AG10803 (cell line): ENCODE measurements around the gene DNASE1.

ENCODE experiments used
- DNase-seq: peaks from one replicate; pipeline ENCODE4 v3.0.0; 2010; ENCODE audit warnings: low read depth
- H3K4me3 ChIP-seq: 2 replicates; pipeline ENCODE4 v1.5.1; 2011; ENCODE audit warnings: mild to moderate bottlenecking, low read length, control low read depth
- TF ChIP-seq, protein P1 (sequence below): conservative IDR thresholded peaks from 2 replicates; pipeline ENCODE4 v1.5.1; 2011; ENCODE audit warnings: mild to moderate bottlenecking, low read length, control low read depth, inconsistent platforms

DNASE1 gene

GRCh38 chr16:3669082-3669481, 14.6 kb downstream of the DNASE1 start:
- no peak for DNase-seq
- TF ChIP-seq, protein P1, sequence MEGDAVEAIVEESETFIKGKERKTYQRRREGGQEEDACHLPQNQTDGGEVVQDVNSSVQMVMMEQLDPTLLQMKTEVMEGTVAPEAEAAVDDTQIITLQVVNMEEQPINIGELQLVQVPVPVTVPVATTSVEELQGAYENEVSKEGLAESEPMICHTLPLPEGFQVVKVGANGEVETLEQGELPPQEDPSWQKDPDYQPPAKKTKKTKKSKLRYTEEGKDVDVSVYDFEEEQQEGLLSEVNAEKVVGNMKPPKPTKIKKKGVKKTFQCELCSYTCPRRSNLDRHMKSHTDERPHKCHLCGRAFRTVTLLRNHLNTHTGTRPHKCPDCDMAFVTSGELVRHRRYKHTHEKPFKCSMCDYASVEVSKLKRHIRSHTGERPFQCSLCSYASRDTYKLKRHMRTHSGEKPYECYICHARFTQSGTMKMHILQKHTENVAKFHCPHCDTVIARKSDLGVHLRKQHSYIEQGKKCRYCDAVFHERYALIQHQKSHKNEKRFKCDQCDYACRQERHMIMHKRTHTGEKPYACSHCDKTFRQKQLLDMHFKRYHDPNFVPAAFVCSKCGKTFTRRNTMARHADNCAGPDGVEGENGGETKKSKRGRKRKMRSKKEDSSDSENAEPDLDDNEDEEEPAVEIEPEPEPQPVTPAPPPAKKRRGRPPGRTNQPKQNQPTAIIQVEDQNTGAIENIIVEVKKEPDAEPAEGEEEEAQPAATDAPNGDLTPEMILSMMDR = no peak
- H3K4me3 ChIP-seq = no peak overlapping the region

DNA sequence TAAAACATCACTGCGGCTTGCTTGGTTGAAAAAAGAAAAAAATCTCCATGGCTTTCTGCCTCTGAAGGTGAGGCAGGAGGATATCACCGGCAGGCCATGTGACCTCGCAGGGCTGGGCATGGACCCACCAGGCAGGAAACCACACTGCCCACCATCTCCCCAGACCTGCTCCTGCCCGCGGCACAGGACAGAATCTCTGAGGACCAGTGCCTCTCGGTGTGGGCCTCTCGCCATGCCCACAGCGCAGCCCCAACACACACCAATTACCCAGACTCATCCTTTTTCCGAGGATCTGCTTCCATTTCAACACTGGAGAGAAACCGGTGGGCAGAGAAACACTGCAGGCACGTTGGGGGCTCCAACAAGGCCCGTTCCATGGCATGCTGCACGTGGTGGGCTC, 16.2 kb downstream of the DNASE1 start:
- DNase-seq = no peak
- TF ChIP-seq, protein P1 = no peak
- H3K4me3 ChIP-seq = no peak overlapping the region

- no peak for DNase-seq
- no peak overlapping the region for H3K4me3 ChIP-seq
- TF ChIP-seq, protein P1 = no peak
These were observed 16.9 kb downstream of the DNASE1 start for GRCh38 chr16:3671424-3671823.

DNA sequence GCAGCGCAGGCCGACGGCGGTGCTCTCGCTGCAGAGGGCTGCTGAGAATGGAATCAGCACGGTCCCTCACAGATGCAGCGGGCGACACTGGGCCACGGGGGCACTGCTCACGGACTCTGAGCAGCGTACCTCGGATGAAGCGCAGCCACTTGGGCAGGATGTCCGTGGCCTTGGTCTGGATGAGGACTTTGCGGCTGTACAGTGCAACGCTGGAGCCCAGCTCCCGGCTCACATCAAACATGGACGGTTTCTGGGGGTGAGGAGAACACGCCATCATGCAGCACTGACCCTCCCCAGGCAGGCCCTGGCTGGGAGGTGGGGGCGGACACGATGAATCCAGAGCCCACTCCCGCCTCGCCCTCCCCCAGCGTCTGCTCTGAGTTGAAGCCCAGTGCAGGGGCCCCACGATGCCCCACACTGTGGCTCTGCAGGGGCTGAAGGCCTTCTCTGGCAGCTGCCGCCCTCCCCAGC, 18.1 kb downstream of the DNASE1 start:
- H3K4me3 ChIP-seq = no peak overlapping the region
- TF ChIP-seq, protein P1 = no peak
- no peak for DNase-seq

- no peak for DNase-seq
- TF ChIP-seq, protein P1 = no peak
- no peak overlapping the region for H3K4me3 ChIP-seq
These were observed 18.7 kb downstream of the DNASE1 start for GRCh38 chr16:3673201-3673600.

DNA sequence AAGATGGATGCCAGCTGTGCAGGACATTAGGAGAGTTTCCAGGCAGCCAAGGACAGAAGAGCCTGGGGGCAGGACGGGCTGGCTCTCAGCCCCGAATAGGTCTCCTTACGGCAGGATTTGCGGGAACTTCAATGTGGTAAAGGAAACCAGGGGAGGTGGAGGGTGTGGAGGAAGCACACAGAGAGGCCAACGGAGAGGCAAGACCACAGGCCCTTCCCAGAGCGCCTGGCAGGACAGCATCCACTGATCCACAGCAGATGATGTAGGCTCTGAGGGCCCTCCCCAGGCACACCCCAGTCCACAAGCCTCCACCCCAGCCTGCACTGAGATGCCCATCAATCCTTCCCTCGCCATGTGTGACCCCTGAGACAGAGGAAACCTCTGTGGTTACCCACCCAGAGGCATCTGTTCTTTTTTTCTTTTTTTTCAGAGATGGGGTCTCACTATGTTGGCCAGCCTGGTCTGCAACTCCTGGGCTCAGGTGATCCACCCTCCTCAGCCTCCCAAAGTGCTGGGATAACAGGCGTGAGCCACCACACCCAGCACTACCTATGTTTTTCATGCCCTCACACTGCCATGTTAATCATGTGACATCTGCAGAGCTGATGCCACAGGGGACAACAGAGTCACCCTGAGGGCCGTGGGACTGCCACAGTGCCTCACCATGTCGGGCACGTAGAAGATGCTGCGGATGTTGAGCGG, 19.3 kb downstream of the DNASE1 start:
- TF ChIP-seq, protein P1 = no peak
- DNase-seq = no peak
- H3K4me3 ChIP-seq = no peak overlapping the region

GRCh38 chr16:3674513-3675295, 20.2 kb downstream of the DNASE1 start:
- TF ChIP-seq, protein P1 = no peak
- no peak overlapping the region for H3K4me3 ChIP-seq
- DNase-seq = no peak
